ENCODE results near the gene PAQR5.

DNA sequence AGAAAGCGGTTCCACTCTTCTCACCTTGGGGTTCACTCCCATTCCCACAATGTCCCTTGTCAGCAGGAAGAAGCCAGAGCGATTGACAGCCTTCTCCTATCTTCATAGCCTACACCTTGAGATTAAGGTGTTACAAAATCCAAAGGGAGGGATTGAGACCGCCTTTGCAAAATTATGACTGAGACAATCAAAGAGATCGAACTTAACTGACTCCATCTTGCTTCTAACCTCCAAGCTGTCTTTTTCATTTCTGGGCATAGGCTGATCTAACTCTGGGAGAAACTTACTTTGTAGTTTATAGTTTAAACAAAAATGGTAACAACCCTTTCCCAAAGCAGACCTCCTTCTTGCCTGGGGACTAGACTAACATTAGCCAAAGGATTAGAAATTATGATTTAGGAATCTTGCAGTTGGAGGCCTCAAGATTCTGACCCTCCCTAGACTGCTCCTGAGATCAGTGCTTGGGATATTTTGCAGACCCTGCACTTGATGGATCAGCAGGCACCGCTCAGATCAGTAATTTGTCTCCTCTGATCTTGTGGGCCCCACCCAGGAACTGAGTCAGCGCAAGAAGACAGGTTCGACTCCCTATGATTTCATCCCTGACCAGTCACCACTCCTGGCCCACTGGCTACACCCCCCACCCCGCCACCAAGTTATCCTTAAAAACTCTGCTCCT lies 40.0 kb downstream of the PAQR5 start:
- TF ChIP-seq, protein P1, sequence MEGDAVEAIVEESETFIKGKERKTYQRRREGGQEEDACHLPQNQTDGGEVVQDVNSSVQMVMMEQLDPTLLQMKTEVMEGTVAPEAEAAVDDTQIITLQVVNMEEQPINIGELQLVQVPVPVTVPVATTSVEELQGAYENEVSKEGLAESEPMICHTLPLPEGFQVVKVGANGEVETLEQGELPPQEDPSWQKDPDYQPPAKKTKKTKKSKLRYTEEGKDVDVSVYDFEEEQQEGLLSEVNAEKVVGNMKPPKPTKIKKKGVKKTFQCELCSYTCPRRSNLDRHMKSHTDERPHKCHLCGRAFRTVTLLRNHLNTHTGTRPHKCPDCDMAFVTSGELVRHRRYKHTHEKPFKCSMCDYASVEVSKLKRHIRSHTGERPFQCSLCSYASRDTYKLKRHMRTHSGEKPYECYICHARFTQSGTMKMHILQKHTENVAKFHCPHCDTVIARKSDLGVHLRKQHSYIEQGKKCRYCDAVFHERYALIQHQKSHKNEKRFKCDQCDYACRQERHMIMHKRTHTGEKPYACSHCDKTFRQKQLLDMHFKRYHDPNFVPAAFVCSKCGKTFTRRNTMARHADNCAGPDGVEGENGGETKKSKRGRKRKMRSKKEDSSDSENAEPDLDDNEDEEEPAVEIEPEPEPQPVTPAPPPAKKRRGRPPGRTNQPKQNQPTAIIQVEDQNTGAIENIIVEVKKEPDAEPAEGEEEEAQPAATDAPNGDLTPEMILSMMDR (IDR thresholded peaks at IDR 0.05) = no peak
- no peak for TF ChIP-seq POLR2AphosphoS5 (IDR thresholded peaks at IDR 0.05)

Data from sigmoid colon (tissue), 4 donors.